ENCODE results near the gene PIBF1.

Gene PIBF1, protein sequence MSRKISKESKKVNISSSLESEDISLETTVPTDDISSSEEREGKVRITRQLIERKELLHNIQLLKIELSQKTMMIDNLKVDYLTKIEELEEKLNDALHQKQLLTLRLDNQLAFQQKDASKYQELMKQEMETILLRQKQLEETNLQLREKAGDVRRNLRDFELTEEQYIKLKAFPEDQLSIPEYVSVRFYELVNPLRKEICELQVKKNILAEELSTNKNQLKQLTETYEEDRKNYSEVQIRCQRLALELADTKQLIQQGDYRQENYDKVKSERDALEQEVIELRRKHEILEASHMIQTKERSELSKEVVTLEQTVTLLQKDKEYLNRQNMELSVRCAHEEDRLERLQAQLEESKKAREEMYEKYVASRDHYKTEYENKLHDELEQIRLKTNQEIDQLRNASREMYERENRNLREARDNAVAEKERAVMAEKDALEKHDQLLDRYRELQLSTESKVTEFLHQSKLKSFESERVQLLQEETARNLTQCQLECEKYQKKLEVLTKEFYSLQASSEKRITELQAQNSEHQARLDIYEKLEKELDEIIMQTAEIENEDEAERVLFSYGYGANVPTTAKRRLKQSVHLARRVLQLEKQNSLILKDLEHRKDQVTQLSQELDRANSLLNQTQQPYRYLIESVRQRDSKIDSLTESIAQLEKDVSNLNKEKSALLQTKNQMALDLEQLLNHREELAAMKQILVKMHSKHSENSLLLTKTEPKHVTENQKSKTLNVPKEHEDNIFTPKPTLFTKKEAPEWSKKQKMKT

DNA sequence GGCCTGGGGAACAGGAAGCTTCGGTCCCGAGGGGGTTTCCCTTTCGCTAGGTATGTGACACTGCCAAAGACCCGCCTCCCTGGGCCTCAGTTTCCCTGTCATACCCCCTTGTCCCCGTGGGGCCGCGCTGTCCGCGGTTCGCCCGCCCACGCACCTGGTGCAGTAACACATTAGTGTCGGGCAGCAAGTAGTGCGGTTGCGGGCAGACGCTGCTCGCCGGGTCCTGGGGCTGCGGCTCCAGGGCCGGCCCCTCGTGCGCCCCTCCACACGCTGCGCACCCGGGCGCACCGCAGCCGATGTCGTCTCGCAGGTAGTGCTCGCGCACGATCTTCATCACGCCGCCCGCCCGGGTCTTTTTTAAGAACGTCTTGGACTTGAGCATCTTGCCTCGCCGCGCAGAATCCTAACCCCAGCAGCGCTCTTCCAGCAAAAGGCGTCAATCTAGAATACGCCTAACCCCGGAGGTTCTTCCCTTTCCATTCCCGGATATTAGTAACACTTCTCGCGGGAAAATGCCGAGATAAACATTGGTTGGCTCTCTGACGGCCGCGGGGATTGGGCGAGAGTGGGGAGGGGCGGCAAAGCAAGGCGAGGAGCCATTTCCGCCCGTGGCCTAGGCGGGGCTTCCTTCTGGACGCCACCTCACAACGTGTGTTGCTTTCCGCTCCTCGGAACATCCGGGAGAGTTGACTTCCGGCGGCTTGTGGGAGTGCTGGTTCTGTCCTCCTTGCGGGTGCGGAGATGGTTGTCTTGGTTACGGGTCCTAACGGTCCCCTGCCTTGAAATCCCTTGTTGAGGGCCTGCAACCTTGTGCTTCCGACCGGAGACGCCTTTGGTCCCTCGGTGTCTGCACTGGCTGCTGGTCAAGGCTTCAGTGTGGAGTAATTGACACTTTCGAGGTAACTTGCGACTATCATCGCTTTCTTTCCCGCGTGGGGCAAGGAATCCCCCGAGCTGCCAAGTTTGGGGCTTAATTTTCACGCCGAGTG is at the start of gene PIBF1, which contains the start of gene DIS3:
Gene PIBF1, plus strand, starts transcription at position 683 of the 989 bp plus-strand sequence. CDS start 1,337 bp downstream, outside the sequence.
Gene DIS3, minus strand, starts transcription at position 450 of the 989 bp plus-strand sequence. Its CDS starts 68 bp downstream, at position 382.
- Histone ChIP-seq H4K20me1 (peaks cover 71% of the 10 kb centered on the region), H3K9me3 (no peaks in the 10 kb centered on the region), H3K27me3 (no peaks in the 10 kb centered on the region), H3K4me3 (peak within 1 kb of the TSS; percentile 94), H3K9ac (peak within 1 kb of the TSS; percentile 91), H3K27ac (peak within 1 kb of the TSS; percentile 86), H3K36me3 (peaks cover 42% of the 10 kb centered on the region), H3K4me2 (peak within 1 kb of the TSS; percentile 90), H3K4me1 (peaks cover 47% of the 10 kb centered on the region)
- no peak for TF ChIP-seq Cebpa-rat (IDR thresholded peaks at IDR 0.05)

DNA sequence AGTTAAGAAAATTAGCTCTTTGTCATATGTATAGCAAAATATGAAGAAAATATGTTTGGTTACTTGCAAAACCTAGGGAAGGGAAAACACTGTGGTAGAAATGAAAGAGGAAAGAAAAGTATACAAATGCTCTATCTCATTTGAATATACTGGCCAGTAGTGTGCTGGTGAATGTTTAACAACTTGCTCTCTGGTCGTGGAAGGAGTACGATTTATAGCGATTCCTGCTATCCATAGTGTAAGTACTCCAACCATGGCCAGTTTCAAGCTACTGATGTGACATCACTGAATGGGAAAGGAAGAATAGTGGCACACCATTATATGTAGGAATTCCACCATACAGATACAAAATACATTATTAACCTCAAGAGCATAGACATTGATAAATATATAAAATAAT is 44.9 kb upstream of the PIBF1 start:
- Histone ChIP-seq H3K4me1 (no peaks in the 10 kb centered on the region), H4K20me1 (peaks cover 24% of the 10 kb centered on the region; the same call in 1 of the 2 replicates), H3K36me3 (peaks cover 66% of the 10 kb centered on the region), H3K9ac (no peak overlapping the region), H3K27me3 (no peaks in the 10 kb centered on the region), H3K27ac (no peak overlapping the region), H3K9me3 (no peaks in the 10 kb centered on the region), H3K4me2 (no peak overlapping the region), H3K4me3 (no peak overlapping the region)
- no peak for TF ChIP-seq Cebpa-rat (IDR thresholded peaks at IDR 0.05)

DNA sequence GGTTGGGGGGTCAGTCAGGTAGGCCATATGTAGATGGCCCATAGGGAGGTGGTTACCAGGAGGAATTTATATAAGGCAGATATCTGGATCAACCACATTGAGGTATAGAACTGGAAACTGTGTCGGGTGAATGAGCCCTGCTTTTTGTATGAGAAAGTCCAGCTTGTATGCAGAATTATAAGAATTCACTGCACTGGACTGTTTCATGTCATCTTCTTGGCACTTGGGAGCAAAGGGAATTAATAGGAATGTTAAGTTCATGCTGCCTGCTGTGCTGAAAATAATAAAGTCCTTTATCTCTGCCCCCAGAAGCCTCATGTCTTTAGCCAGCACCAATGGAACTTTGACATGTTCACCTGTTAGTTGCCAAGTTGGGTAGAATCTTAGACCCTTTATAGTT is 41.9 kb upstream of the PIBF1 start:
- Histone ChIP-seq H3K9me3 (no peaks in the 10 kb centered on the region), H3K9ac (no peak overlapping the region), H3K36me3 (peaks cover 59% of the 10 kb centered on the region), H3K27ac (no peak overlapping the region), H4K20me1 (peaks cover 34% of the 10 kb centered on the region; the same call in 1 of the 2 replicates), H3K4me1 (no peaks in the 10 kb centered on the region), H3K4me3 (no peak overlapping the region), H3K4me2 (no peak overlapping the region), H3K27me3 (no peaks in the 10 kb centered on the region)
- no peak for TF ChIP-seq Cebpa-rat (IDR thresholded peaks at IDR 0.05)

DNA sequence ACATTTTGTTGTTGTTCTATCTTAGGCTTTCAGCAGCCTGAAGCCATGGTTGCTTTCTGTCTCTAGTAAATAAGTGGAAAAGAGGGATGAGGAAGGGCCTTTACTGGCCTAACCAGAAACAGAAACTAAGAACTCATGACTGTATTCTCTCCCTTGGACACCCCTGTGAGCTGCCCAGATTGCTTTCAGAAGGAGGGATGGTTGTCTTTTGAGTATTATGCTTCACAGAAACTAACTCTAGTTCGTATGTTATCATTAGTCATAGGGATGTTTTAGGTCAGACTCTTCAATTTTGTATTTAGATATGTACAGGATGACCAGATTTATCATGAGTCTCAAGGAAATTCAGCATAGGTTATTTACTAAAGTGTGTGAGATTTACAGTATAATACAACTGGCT is 36.7 kb upstream of the PIBF1 start:
- peaks cover 60% of the 10 kb centered on the region for H4K20me1 ChIP-seq
- no peak overlapping the region for H3K4me3 ChIP-seq
- H3K9me3 ChIP-seq = no peaks in the 10 kb centered on the region
- no peak overlapping the region for H3K27ac ChIP-seq
- no peak overlapping the region for H3K4me2 ChIP-seq
- no peaks in the 10 kb centered on the region for H3K4me1 ChIP-seq
- H3K9ac ChIP-seq = no peak overlapping the region
- H3K27me3 ChIP-seq = no peaks in the 10 kb centered on the region
- peaks cover 75% of the 10 kb centered on the region for H3K36me3 ChIP-seq
- TF ChIP-seq Cebpa-rat (IDR thresholded peaks at IDR 0.05) = no peak

DNA sequence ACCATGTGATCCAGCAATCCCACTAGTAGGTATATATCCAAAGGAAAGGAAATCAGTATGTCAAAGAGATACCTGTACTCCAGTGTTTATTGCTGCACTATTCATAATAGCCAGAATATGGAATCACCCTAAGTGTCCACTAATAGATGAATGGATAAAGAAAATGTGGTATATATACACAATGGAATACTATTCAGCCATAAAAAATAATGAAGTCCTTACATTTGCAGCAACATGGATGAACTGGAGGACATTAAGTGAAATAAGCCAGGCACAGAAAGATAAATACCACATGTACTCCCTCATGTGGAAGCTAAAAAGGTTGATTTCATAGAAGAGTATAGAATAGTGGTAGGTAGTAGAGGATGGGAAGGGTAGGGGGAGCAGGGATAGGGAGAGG is 30.7 kb upstream of the PIBF1 start:
- no peak overlapping the region for H3K4me3 ChIP-seq
- TF ChIP-seq Cebpa-rat (IDR thresholded peaks at IDR 0.05) = no peak
- H3K36me3 ChIP-seq = peaks cover 97% of the 10 kb centered on the region
- H3K27me3 ChIP-seq = no peaks in the 10 kb centered on the region
- H3K9ac ChIP-seq = no peak overlapping the region
- H3K9me3 ChIP-seq = 0 out of 2 replicates have a peak, but pooled peaks cover 4% of the 10 kb centered on the region
- H3K4me2 ChIP-seq = no peak overlapping the region
- H3K4me1 ChIP-seq = no peaks in the 10 kb centered on the region
- no peak overlapping the region for H3K27ac ChIP-seq
- peaks cover 76% of the 10 kb centered on the region for H4K20me1 ChIP-seq

DNA sequence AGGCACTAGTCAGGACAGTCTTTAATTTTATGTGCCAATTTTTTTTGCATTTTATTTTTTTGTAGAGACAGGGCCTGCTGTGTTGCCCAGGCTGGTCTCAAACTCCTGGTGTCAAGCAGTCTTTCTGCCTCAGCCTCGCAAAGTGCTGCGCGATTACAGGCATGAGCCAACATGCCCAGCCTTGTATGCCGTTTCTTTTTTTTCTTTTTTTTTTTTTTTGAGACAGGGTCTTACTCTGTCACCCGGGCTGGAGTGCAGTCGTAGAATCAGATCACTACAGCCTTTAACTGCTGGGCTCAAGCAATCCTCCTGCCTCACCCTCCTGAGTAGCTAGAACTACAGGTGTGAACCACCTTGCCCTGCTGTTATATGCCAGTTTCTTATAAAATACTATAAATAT is 27.8 kb upstream of the PIBF1 start:
- Histone ChIP-seq H3K4me3 (no peak overlapping the region), H3K36me3 (peaks cover 98% of the 10 kb centered on the region), H4K20me1 (peaks cover 60% of the 10 kb centered on the region), H3K4me2 (no peak overlapping the region), H3K9me3 (0 out of 2 replicates have a peak, but pooled peaks cover 4% of the 10 kb centered on the region), H3K9ac (no peak overlapping the region), H3K27me3 (no peaks in the 10 kb centered on the region), H3K27ac (no peak overlapping the region), H3K4me1 (no peaks in the 10 kb centered on the region)
- no peak for TF ChIP-seq Cebpa-rat (IDR thresholded peaks at IDR 0.05)

DNA sequence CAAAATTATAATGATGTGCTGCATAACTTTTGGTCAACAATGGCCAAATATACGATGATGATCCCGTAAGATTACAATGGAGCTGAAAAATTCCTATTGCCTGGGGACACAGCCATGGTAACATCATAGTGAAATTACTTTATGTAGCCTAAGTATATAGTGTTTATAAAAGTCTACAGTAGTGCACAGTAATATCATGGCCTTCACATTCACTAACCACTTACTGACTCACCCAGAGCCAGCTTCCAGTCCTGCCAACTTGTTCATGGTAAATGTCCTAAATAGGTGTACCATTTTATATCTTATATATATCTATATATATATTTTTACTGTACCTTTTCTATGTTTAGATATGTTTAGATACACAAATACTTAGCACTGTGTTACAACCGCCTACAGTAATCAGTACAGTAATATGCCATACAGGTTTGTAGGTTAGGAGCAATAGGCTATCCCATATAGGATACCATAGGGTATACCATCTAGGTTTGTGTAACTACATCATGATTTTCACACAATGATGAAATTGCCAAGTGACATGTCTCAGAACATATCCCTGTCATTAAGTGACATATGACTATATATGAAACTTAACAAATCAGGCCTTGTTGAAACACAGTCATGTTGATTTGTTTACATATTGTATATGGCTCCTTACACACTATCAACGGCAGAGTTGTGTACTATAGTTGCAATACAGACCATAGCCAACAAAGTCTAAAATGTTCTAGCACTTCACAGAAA is 24.0 kb upstream of the PIBF1 start:
- peaks cover 98% of the 10 kb centered on the region for H3K36me3 ChIP-seq

DNA sequence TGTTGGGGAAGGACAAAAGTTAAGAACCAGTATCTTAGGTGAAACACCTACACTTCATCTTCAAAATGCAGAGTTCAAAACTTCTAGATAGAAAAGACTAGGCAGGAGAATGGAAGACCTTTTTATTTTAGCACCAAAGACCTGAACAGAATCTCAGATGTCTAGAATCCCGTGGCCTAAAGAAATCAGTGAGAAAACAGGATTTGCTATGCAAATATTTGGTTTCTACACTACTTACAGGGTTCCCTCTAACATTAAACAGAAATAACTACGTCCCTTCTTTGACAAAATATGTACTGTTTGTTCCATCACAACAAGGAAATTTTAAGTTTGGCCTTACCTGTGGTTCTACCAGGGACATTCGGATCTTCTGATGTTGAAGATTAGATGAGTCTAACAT is 21.7 kb upstream of the PIBF1 start:
- Histone ChIP-seq H3K4me2 (no peak overlapping the region), H3K9me3 (no peaks in the 10 kb centered on the region), H3K9ac (no peak overlapping the region), H3K27me3 (no peaks in the 10 kb centered on the region), H4K20me1 (peaks cover 28% of the 10 kb centered on the region; the same call in 1 of the 2 replicates), H3K36me3 (peaks cover 98% of the 10 kb centered on the region), H3K27ac (no peak overlapping the region), H3K4me1 (no peaks in the 10 kb centered on the region), H3K4me3 (no peak overlapping the region)
- TF ChIP-seq Cebpa-rat (IDR thresholded peaks at IDR 0.05) = no peak

More for the DNA sequence above, 24.0 kb upstream of the PIBF1 start:
- H3K9me3 ChIP-seq = no peaks in the 10 kb centered on the region
- no peak overlapping the region for H3K9ac ChIP-seq
- no peaks in the 10 kb centered on the region for H3K4me1 ChIP-seq
- no peak overlapping the region for H3K4me3 ChIP-seq
- no peaks in the 10 kb centered on the region for H3K27me3 ChIP-seq
- TF ChIP-seq Cebpa-rat (IDR thresholded peaks at IDR 0.05) = no peak
- peaks cover 33% of the 10 kb centered on the region for H4K20me1 ChIP-seq
- no peak overlapping the region for H3K4me2 ChIP-seq
- H3K27ac ChIP-seq = no peak overlapping the region
